GOT3 (cell line): Measurements from ENCODE around the gene ALAD.
A peak's percentile ranks its signal among the peaks of the same experiment; 100 is the strongest.

Experiments
- DNase-seq: peaks from one replicate; lab custom pipeline; 2025; ENCODE audit warnings: mixed read lengths; lab: John Stamatoyannopoulos, UW

The ALAD gene

GRCh38 chr9:113349066-113349444 lies 52.0 kb downstream of the ALAD start:
- DNase-seq: no peak

GRCh38 chr9:113348437-113348836 lies 52.6 kb downstream of the ALAD start:
- no peak for DNase-seq

GRCh38 chr9:113345671-113346070 lies 55.4 kb downstream of the ALAD start:
- no peak for DNase-seq

GRCh38 chr9:113345190-113345589 lies 55.9 kb downstream of the ALAD start:
- DNase-seq: no peak

GRCh38 chr9:113343732-113344231 lies 57.3 kb downstream of the ALAD start:
- no peak for DNase-seq

- no peak for DNase-seq
These were observed 59.2 kb downstream of the ALAD start for GRCh38 chr9:113341712-113342410.

- DNase-seq: peak; percentile 37
These were observed 60.9 kb downstream of the ALAD start, which contains the start of gene WDR31 for GRCh38 chr9:113340011-113340699. Gene WDR31 (minus strand): TSS chr9:113340275. CDS start chr9:113332022, 8,253 bp downstream.

- no peak for DNase-seq
These were observed 63.4 kb downstream of the ALAD start for GRCh38 chr9:113337714-113338113.
